ENCODE measurements around the gene EIF4A2. TPM values are rescaled to one million over a fixed set of nuclear protein-coding genes. Genes with fewer than 3 reads are reported as not detected.

EIF4A2 gene
- polyA plus RNA-seq, 1 donor (not counting 4 experiments of a cell fraction or from before 2014, with no cell fraction given): 568 TPM

- Histone ChIP-seq H3K9ac (ENCODE audit: control insufficient read depth, extremely low read depth, insufficient read depth, low read length) (peak overlapping the region; percentile 100), H3K27ac (ENCODE audit: control insufficient read depth, insufficient read depth, low read length) (peak overlapping the region; percentile 100), H3K4me3 (ENCODE audit: control insufficient read depth in 2 of 3, extremely low read depth in 1 of 3, insufficient read depth in 2 of 3, low read depth in 1 of 3, low read length in 3 of 3) (peak overlapping the region; percentile 93 to 99 (median 98)), H2AFZ (ENCODE audit: control insufficient read depth, low read length) (no peak overlapping the region), H3K27me3 (ENCODE audit: control insufficient read depth, extremely low read depth, insufficient read depth, low read length) (no peaks in the 10 kb centered on the region), H3K9me1 (ENCODE audit: control insufficient read depth, extremely low read depth, insufficient read depth, low read length) (no peaks in the 10 kb centered on the region), H3K9me3 (ENCODE audit: control insufficient read depth, low read depth, low read length) (no peaks in the 10 kb centered on the region), H4K20me1 (ENCODE audit: control insufficient read depth, extremely low read depth, insufficient read depth, low read length) (peaks cover 39% of the 10 kb centered on the region), H3K4me1 (ENCODE audit: control insufficient read depth, extremely low read depth, insufficient read depth, low read length) (peaks cover 19% of the 10 kb centered on the region), H3K79me2 (ENCODE audit: control insufficient read depth, insufficient read depth, low read length) (peaks cover 45% of the 10 kb centered on the region), H3K4me2 (ENCODE audit: control insufficient read depth, extremely low read depth, insufficient read depth, low read depth, low read length) (peak overlapping the region; percentile 88), H3K36me3 (ENCODE audit: control insufficient read depth in 2 of 2, extremely low read depth in 1 of 2, insufficient read depth in 2 of 2, low read length in 2 of 2) (peaks cover 35 to 46% of the 10 kb centered on the region in 2 experiments)
- TF ChIP-seq CTCF (optimal IDR thresholded peaks at IDR 0.05 in 1 of 3, IDR thresholded peaks at IDR 0.05 in 1 of 3, conservative IDR thresholded peaks at IDR 0.05 in 1 of 3; ENCODE audit: extremely low read depth in 1 of 3, insufficient read depth in 2 of 3, low read length in 3 of 3) (no peak), EZH2 (IDR thresholded peaks at IDR 0.05; ENCODE audit: low read length) (no peak)
- FAIRE-seq (no peak), DNase-seq (ENCODE audit: low read depth, low spot score) (no peak)
- dilution Hi-C loops (cut with MboI; ENCODE audit: extremely low pct_ligation_motif_present, low sequenced_read_pairs): no loop called here
Measured at GRCh38 chr3:186783731-186784515, 546 bp downstream of the EIF4A2 start.

GRCh38 chr3:186784820-186785494, 1.6 kb downstream of the EIF4A2 start:
- DNase-seq (ENCODE audit: low read depth, low spot score) (no peak), FAIRE-seq (no peak)
- H3K4me2 ChIP-seq (ENCODE audit: control insufficient read depth, extremely low read depth, insufficient read depth, low read depth, low read length): peak overlapping the region; percentile 88
- dilution Hi-C loops (cut with MboI; ENCODE audit: extremely low pct_ligation_motif_present, low sequenced_read_pairs): no loop called here
- H3K4me3 ChIP-seq (ENCODE audit: control insufficient read depth in 2 of 3, extremely low read depth in 1 of 3, insufficient read depth in 2 of 3, low read depth in 1 of 3, low read length in 3 of 3): peak overlapping the region; percentile 93 to 99 (median 98)
- no peaks in the 10 kb centered on the region for H3K9me1 ChIP-seq (ENCODE audit: control insufficient read depth, extremely low read depth, insufficient read depth, low read length)
- no peaks in the 10 kb centered on the region for H3K9me3 ChIP-seq (ENCODE audit: control insufficient read depth, low read depth, low read length)
- H3K4me1 ChIP-seq (ENCODE audit: control insufficient read depth, extremely low read depth, insufficient read depth, low read length): peaks cover 19% of the 10 kb centered on the region
- TF ChIP-seq EZH2 (IDR thresholded peaks at IDR 0.05; ENCODE audit: low read length) (no peak), CTCF (optimal IDR thresholded peaks at IDR 0.05 in 1 of 3, IDR thresholded peaks at IDR 0.05 in 1 of 3, conservative IDR thresholded peaks at IDR 0.05 in 1 of 3; ENCODE audit: extremely low read depth in 1 of 3, insufficient read depth in 2 of 3, low read length in 3 of 3) (no peak)
- H3K36me3 ChIP-seq (ENCODE audit: control insufficient read depth in 2 of 2, extremely low read depth in 1 of 2, insufficient read depth in 2 of 2, low read length in 2 of 2): peaks cover 37 to 49% of the 10 kb centered on the region in 2 experiments
- no peaks in the 10 kb centered on the region for H3K27me3 ChIP-seq (ENCODE audit: control insufficient read depth, extremely low read depth, insufficient read depth, low read length)
- H2AFZ ChIP-seq (ENCODE audit: control insufficient read depth, low read length): no peak overlapping the region
- H3K9ac ChIP-seq (ENCODE audit: control insufficient read depth, extremely low read depth, insufficient read depth, low read length): peak overlapping the region; percentile 100
- H3K79me2 ChIP-seq (ENCODE audit: control insufficient read depth, insufficient read depth, low read length): peaks cover 45% of the 10 kb centered on the region
- peaks cover 44% of the 10 kb centered on the region for H4K20me1 ChIP-seq (ENCODE audit: control insufficient read depth, extremely low read depth, insufficient read depth, low read length)
- H3K27ac ChIP-seq (ENCODE audit: control insufficient read depth, insufficient read depth, low read length): peak overlapping the region; percentile 100
